ENCODE measurements around the gene TRIM66. TPM values are rescaled to one million over a fixed set of nuclear protein-coding genes. Genes with fewer than 3 reads are reported as not detected.

Gene TRIM66
- total and polyA plus RNA-seq, 4 donors: 1.6 to 14.3 (median 2.5) TPM

GRCh38 chr11:8586805-8587204 is 95.7 kb downstream of the TRIM66 start:
- Histone ChIP-seq H3K27me3 (ENCODE audit: control insufficient read depth in 4 of 4, insufficient read depth in 4 of 4, low read length in 3 of 4) (no peaks in the 10 kb centered on the region), H3K4me3 (ENCODE audit: low read depth in 1 of 3, low read length in 3 of 3) (no peak overlapping the region), H3K4me1 (ENCODE audit: control insufficient read depth in 4 of 4, insufficient read depth in 4 of 4, low read length in 3 of 4) (no peaks in the 10 kb centered on the region), H3K9me3 (ENCODE audit: control insufficient read depth in 4 of 4, low read length in 3 of 4) (peaks cover 0 to 4% (median 0%) of the 10 kb centered on the region in 4 donors), H3K27ac (ENCODE audit: low read depth in 1 of 2, low read length in 2 of 2) (no peak overlapping the region), H3K36me3 (ENCODE audit: control insufficient read depth in 4 of 4, insufficient read depth in 3 of 4, low read depth in 1 of 4, low read length in 3 of 4) (no peaks in the 10 kb centered on the region), H3K9ac (ENCODE audit: low read depth in 1 of 2, low read length in 2 of 2) (no peak overlapping the region)
- TF ChIP-seq EGR1 (IDR thresholded peaks at IDR 0.05; ENCODE audit: low read depth in 2 of 2) (no peak), JUND (IDR thresholded peaks at IDR 0.05) (no peak), ZBTB33 (IDR thresholded peaks at IDR 0.05) (no peak), TAF1 (conservative IDR thresholded peaks at IDR 0.05) (no peak), YY1 (IDR thresholded peaks at IDR 0.05) (no peak), CTCF (IDR thresholded peaks at IDR 0.05; ENCODE audit: low read depth, low read length, missing input control) (no peak), MAX (IDR thresholded peaks at IDR 0.05) (no peak), FOXA1 (IDR thresholded peaks at IDR 0.05) (no peak), RAD21 (IDR thresholded peaks at IDR 0.05) (no peak), ATF3 (IDR thresholded peaks at IDR 0.05) (no peak), NR2F2 (IDR thresholded peaks at IDR 0.05) (no peak), SP1 (IDR thresholded peaks at IDR 0.05) (no peak), HNF4A (conservative IDR thresholded peaks at IDR 0.05) (no peak), REST (IDR thresholded peaks at IDR 0.05) (no peak), GABPA (IDR thresholded peaks at IDR 0.05 in 1 of 2, conservative IDR thresholded peaks at IDR 0.05 in 1 of 2) (no peak), FOXA2 (IDR thresholded peaks at IDR 0.05) (no peak), HNF4G (IDR thresholded peaks at IDR 0.05) (no peak)
- no peak for DNase-seq (ENCODE audit: low spot score)
- WGBS: 81% methylated on average over 2 of the region's 2 CpGs

GRCh38 chr11:8586184-8586583 is 96.3 kb downstream of the TRIM66 start:
- Histone ChIP-seq H3K4me3 (ENCODE audit: low read depth in 1 of 3, low read length in 3 of 3) (no peak overlapping the region), H3K4me1 (ENCODE audit: control insufficient read depth in 4 of 4, insufficient read depth in 4 of 4, low read length in 3 of 4) (no peaks in the 10 kb centered on the region), H3K27me3 (ENCODE audit: control insufficient read depth in 4 of 4, insufficient read depth in 4 of 4, low read length in 3 of 4) (no peaks in the 10 kb centered on the region), H3K27ac (ENCODE audit: low read depth in 1 of 2, low read length in 2 of 2) (no peak overlapping the region), H3K9me3 (ENCODE audit: control insufficient read depth in 4 of 4, low read length in 3 of 4) (peaks cover 0 to 4% (median 0%) of the 10 kb centered on the region in 4 donors), H3K9ac (ENCODE audit: low read depth in 1 of 2, low read length in 2 of 2) (no peak overlapping the region), H3K36me3 (ENCODE audit: control insufficient read depth in 4 of 4, insufficient read depth in 3 of 4, low read depth in 1 of 4, low read length in 3 of 4) (no peaks in the 10 kb centered on the region)
- DNase-seq (ENCODE audit: low spot score): no peak
- WGBS: 88% methylated on average over 1 of the region's 1 CpG
- TF ChIP-seq RXRA (IDR thresholded peaks at IDR 0.05) (no peak), ATF3 (IDR thresholded peaks at IDR 0.05) (no peak), EGR1 (IDR thresholded peaks at IDR 0.05; ENCODE audit: low read depth in 2 of 2) (no peak), MAX (IDR thresholded peaks at IDR 0.05) (no peak), ZBTB33 (IDR thresholded peaks at IDR 0.05) (no peak), HNF4G (IDR thresholded peaks at IDR 0.05) (no peak), RAD21 (IDR thresholded peaks at IDR 0.05) (no peak), FOXA2 (IDR thresholded peaks at IDR 0.05) (no peak), YY1 (IDR thresholded peaks at IDR 0.05) (no peak), NR2F2 (IDR thresholded peaks at IDR 0.05) (no peak)

All from liver (tissue), 9 donors.